NCI-H1436 (cell line): ENCODE results near the gene PTPRU.

Experiments used
- DNase-seq: peaks from one replicate; lab custom pipeline; 2025; lab: John Stamatoyannopoulos, UW

The PTPRU gene

GRCh38 chr1:29267321-29268070 lies 31.2 kb downstream of the PTPRU start:
- DNase-seq, result no peak

DNA sequence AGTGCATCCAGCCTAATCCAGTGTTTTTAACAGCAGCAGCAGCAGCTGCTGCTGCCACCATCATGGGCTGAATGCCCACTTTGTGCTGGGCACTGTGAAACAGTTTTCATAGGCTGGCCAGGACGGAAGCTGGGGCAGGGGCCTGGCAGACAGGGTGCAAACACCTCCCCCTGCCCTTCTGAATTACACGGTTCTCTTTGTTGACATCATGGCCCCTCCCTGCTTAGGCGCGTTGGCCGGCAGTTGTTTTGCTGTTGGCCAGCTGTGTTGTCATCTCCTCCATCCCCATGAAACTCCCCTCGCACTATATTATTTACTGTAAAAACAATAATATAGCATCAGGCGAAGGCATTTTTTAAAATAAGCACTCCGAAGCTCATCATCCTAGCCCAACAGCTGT lies 33.1 kb downstream of the PTPRU start:
- DNase-seq, result no peak

GRCh38 chr1:29270929-29271521 lies 34.7 kb downstream of the PTPRU start:
- DNase-seq, result no peak

DNA sequence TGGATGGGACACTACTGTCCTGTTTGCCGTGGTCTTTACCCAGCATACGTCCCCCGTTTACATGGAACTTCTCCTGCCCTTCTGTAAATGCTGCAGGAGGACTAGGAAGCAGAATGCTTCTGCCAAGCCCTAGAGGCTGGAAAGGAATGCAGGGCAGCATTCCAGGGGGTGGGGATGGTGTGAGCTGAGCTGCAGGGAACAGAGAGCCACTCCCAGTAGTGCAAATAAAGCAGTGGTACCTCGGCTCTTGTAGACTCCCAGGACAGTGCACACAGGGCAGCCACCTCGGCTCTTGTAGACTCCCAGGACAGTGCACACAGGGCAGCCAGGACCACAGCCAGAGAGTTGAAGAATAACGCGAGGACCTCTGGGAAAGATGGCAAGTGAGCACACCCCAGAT lies 35.4 kb downstream of the PTPRU start:
- no peak for DNase-seq

- DNase-seq, result no peak
Measured at GRCh38 chr1:29272147-29272907, 36.0 kb downstream of the PTPRU start.

DNA sequence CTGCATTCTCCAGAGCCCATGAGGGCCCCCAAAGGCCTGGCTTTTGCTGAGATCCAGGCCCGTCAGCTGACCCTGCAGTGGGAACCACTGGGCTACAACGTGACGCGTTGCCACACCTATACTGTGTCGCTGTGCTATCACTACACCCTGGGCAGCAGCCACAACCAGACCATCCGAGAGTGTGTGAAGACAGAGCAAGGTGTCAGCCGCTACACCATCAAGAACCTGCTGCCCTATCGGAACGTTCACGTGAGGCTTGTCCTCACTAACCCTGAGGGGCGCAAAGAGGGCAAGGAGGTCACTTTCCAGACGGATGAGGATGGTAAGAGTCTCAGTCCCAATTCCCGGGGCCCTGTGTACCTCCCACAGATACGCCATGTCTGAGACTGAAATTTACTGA lies 39.1 kb downstream of the PTPRU start:
- DNase-seq, result no peak

DNA sequence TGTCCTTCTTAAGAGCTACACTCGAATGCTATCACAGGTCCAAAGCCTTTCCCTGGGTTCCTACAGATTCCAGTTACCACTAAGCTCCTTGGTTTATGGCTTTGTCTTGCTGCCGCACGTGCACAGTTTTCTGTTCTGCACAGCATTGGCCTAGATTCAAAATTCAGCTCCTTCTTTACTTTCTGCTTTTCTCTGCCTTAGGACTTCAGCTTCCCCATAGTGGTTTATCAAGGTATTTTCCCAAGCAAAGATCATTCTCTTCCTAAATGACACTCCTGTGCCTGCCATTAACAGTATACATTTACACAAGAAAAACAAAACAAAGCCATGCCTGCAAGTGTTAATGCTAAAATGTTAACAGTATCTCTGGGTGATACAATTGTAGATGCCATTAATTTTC lies 41.8 kb downstream of the PTPRU start:
- no peak for DNase-seq

DNA sequence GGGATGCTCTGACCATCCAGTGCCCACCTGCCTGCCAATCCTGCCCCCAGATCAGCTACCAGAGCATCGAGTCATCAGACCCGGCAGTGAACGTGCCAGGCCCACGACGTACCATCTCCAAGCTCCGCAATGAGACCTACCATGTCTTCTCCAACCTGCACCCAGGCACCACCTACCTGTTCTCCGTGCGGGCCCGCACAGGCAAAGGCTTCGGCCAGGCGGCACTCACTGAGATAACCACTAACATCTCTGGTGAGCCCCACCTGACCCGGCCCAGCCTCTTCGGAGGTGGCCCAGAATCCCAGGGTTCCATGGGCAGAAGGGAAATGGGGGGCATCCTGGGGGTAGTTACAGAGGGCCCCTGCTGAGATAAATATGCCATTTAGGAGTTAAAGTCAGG lies 43.1 kb downstream of the PTPRU start:
- no peak for DNase-seq

DNA sequence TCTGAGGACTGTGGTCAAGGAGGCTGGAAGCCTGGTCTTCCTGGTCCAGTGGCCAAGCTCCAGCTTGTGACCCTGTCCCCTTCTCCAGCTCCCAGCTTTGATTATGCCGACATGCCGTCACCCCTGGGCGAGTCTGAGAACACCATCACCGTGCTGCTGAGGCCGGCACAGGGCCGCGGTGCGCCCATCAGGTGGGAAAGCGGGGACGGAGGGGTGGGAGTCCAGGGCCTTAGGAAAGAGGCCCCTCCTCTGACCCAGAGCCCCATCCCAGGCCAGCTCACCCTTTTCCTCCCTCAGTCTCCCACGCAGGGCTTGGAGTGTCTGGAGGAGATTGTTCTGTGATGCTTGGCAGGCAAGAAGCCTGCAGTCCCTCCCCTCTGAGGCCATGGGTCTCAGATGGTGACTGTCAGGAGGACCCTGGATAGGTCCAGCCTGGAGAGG lies 43.6 kb downstream of the PTPRU start:
- DNase-seq, result no peak

DNA sequence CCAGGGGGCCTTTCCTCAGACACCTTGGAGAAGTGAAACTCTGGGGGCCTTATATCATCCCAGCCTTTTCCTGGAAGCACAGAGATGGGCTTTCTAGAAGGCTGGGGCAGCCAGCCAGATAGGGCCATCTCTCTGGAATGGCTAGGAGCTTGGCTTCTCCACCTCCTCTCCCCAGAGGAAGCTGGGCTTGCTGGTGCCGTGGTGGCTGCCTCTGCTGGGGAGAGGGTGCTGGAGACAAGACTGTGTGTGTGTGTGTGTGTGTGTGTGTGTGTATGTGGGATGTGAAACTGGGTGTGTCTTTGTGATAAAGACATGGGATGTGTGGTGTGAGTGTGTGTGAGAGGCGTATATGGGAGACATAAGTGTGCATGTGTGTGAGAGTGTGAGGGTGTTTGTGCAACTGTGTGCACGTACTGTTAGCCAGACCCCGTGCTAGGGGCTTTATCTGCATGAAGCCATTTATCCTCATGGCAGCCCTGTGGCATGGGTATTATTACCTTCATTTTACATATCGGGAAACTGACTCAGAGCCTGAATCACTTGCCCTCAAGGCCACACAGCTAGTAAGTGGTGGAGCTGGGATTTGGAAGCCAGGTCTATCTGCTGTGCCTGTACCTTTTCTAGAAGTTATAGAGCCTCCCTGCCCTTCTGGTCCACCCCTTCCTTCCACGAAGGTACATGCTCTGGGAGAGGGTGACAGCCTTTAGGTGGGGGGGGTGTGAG lies 44.2 kb downstream of the PTPRU start:
- DNase-seq, result no peak

DNA sequence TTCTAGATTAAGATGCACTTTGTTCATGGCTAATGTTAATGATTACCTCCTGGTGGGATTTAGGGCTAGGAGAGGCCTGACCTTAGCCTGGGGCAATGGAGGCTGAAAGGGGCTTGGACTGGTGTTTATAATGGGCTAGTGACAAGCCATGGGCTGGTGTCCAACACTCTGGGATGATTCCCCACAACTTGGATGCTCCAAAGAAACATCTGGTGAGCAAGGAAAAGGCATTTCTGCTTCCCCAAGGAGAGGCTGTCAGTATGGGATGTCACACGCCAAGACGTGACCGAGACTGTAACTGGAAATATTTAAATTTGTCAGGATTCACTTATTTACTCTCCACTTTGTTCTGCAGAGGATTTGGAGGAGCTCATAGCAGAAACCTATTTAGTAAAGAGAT lies 45.2 kb downstream of the PTPRU start:
- DNase-seq, result no peak

DNA sequence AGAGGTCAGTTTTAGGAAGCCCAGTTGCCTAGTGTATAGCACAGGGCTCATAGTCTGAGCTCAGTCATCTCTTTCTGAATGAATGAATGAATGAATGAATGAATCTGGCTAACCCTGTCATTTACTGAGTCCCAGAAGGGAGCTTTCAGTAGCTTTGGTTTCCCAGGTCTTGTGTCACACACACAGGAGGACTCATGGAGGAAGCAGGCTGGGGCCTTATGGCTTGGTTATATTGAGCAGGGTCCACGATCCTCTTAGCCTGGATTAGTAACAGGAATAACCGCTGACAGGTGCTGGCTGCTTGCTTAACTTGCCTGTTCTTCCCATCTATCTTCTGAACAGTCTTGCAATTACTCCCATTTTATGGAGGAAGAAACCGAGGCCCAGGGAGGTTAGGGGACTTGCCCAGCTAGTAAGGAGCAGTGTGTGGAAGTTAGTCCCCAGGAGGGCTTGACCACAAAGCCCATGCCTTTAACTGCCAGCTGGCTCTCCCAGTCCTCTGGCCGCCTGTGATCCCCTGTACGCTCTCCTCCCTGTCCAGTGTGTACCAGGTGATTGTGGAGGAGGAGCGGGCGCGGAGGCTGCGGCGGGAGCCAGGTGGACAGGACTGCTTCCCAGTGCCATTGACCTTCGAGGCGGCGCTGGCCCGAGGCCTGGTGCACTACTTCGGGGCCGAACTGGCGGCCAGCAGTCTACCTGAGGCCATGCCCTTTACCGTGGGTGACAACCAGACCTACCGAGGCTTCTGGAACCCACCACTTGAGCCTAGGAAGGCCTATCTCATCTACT lies 46.0 kb downstream of the PTPRU start:
- no peak for DNase-seq

GRCh38 chr1:29282924-29283803 lies 46.8 kb downstream of the PTPRU start:
- DNase-seq, result peak; percentile 14

DNA sequence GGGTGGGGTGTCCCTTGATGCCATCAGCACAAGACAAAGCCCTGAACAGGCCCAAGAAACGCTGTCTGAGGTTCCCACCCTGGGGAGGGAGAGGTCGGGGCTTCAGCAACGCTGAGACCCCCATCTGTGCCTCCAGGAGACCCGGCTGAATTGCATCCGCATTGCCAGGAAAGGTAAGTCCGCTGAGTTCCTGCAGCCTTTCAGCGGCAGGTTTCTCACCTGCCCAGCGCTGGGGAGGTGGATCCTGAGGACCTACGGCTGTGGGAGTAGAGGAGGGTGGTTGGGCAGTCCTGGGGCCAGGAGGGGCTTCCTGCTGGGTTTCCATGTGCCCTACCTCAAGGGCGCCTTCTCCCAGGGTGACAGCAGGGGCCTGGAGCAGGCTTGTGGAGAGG lies 47.5 kb downstream of the PTPRU start:
- DNase-seq, result no peak

- no peak for DNase-seq
Measured at GRCh38 chr1:29284286-29284960, 48.1 kb downstream of the PTPRU start.

- DNase-seq, result no peak
Measured at GRCh38 chr1:29284961-29285560, 48.7 kb downstream of the PTPRU start.

- DNase-seq, result no peak
Measured at GRCh38 chr1:29285771-29286170, 49.4 kb downstream of the PTPRU start.

- DNase-seq, result no peak
Measured at GRCh38 chr1:29286194-29286767, 50.0 kb downstream of the PTPRU start.

DNA sequence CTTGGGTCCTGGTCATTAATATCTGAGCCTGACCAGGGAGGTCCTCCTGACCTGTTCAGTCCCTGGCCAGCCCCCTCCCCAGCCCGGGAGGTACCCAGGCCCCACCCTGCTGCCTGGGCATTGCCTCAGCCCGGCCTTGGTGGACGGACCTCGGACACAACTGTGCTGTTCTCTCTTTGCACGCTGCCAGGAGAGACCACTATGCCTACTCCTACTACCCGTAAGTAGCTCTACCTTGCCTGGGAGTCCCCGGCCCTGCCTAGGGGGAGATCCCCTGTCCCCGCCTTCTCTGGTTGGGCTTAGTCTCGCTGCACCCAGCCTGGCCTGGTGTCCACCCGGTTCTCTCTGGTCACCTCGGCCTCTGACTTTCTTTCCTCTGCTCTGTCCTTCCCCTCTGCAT lies 53.2 kb downstream of the PTPRU start:
- DNase-seq, result no peak
